Motor neuron (in vitro differentiated cells): ENCODE data around the gene NR2F1-AS1. TPM values are rescaled to one million over a fixed set of nuclear protein-coding genes. Genes with fewer than 3 reads are reported as not detected.

Experiments
- ATAC-seq, 8 experiments: fragments of 200-7000 bp; cut with Tn5 transposase; replicated peaks in 6 of 8; 2 replicates each; pipeline ENCODE4 v1.8.0; 2021; ENCODE audit warnings: mild to moderate bottlenecking in 8 of 8, moderate library complexity in 8 of 8
- H3K27ac ChIP-seq, 2 donors: fragments of 250-450 bp; sonication (Bioruptor Pico); 2 replicates each; pipeline ENCODE4 v1.9.0; 2021; ENCODE audit warnings: antibody characterized with exemption in 2 of 2, mild to moderate bottlenecking in 2 of 2, moderate library complexity in 1 of 2
- H3K4me1 ChIP-seq, 2 donors: fragments of 250-450 bp; sonication (Bioruptor Pico); replicated peaks in 1 of 2; 2 replicates each; pipeline ENCODE4 v1.6.1; 2021; ENCODE audit warnings: antibody characterized with exemption in 2 of 2, mild to moderate bottlenecking in 2 of 2, moderate library complexity in 1 of 2
- H3K4me3 ChIP-seq, 5 donors: fragments of 250-450 bp; sonication (Bioruptor Pico); 2 replicates each; pipeline ENCODE4 v1.9.0; 2021; ENCODE audit warnings: antibody characterized with exemption in 5 of 5, mild to moderate bottlenecking in 5 of 5, moderate library complexity in 4 of 5
- WGBS, 10 experiments: fragments of 450-650 bp; shearing (Covaris generic); methylation state at CpG; one replicate each; pipeline ENCODE4 v1.0.0; 2022; 5-methylcytosine and 5-hydroxymethylcytosine counted together
- in situ Hi-C, 9 experiments: fragments of 400-800 bp; cut with MboI; loops; one replicate each; pipeline ENCODE4 v1.15.0; 2021; ENCODE audit warnings: low sequenced_read_pairs in 9 of 9, low pct_unique_long_range_greater_than_20kb in 2 of 9; ENCODE audit not compliant: unreplicated experiment in 9 of 9
- total RNA-seq, 8 experiments: library from RNA; unstranded; fragments of 300-600 nt; gene quantifications; 2 replicates each; pipeline versions ENCODE4 v1.2.3 to v1.2.4, GENCODE V29; 2022

The NR2F1-AS1 gene
- total RNA-seq, 8 experiments from 2014 or later = 2.7 to 62.0 (median 51.1) TPM

DNA sequence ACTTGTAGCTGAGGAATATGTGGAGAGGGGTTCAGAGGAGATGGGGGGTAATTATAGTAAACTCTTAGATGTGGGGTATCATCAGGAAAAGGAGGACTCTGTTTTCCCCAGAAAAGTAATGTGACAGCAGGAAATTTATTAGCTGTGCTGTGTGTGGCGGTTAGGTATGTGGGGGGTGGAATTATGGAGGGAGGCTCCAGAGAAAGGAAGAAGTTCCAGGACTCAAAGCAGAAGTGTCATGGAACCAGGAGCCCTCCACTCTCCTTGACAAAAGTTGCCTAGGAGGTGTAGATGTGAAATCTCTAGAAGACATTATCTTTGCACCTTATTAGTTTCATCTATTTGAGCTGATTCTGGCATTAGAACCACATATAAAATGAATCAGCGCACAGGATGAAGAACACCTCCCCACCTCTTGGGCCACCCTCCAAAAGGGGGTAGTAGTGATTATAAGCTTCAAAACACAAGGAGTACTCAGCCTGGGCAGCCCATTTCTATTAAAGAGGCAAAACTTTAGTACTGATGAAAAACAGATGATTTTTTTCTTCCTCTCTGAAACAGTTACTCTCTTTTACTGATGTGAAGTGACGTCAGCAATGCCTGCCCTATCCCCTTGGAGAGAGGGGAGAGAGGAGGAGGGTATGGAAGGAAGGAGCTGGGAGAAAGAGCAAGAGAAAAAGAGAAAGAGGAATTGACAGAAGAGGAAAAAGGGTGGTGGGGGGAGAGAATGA lies 20.2 kb upstream of the NR2F1-AS1 start:
- H3K27ac ChIP-seq = peak overlapping the region; percentile 78 to 81
- ATAC-seq = peak in 5 of 8 experiments; percentile 8 to 29 (median 9)
- peaks cover 69 to 78% of the 10 kb centered on the region in 2 donors for H3K4me1 ChIP-seq
- WGBS, 10 experiments = 0 to 83% (median 42%) methylated on average over 1 to 3 of the region's 3 CpGs; no CpG with 5 or more reads in 1 of the 10 experiments
- H3K4me3 ChIP-seq = peak overlapping the region; percentile 23 to 48 (median 27)
- in situ Hi-C loops = loop anchor here in 8 of 9 experiments (25.0 kb wide), 5 partner anchors 186 to 1261 kb away; no protein-coding TSS in a partner anchor

DNA sequence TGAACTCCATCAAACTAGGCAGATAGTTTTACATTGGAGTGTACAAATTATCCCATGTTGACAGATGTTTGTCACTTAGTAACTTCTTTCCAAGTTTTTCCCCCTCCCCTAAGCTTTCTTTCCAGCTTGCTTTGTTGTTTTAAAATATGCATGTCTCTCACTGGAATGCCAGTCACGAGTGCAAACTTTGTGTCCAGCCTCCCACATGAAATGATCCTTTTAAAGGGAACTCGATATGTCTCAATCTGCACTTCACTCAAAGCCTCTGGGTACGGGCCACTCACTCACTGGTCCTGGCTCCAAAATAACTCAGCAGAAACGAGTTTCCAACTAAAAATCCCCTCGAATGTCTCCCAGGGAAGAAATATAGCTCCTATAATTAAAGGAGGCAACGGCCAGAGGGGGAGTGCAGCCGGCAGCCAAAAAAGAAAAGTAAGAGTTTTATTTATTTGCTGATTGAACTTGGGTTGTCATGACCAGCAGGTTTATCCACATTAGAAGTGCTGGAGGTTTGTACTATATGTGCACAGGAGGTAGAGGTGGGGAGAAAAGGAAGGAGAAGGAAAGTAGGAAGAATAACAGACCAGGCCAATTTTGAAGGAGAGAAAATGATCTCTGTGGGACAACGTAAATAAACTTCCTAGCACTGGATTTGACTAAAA lies 19.5 kb upstream of the NR2F1-AS1 start:
- Histone ChIP-seq H3K4me1 (peaks cover 62 to 71% of the 10 kb centered on the region in 2 donors), H3K27ac (peak overlapping the region; percentile 61 to 81), H3K4me3 (peak overlapping the region; percentile 23 to 48 (median 27))
- ATAC-seq = peak in 1 of 8 experiments; percentile 78
- in situ Hi-C loops = loop anchor here in 8 of 9 experiments (25.0 kb wide), 5 partner anchors 187 to 1262 kb away; no protein-coding TSS in a partner anchor
- 7 to 52% (median 21%) methylated on average over 2 to 8 of the region's 8 CpGs for WGBS, 10 experiments

DNA sequence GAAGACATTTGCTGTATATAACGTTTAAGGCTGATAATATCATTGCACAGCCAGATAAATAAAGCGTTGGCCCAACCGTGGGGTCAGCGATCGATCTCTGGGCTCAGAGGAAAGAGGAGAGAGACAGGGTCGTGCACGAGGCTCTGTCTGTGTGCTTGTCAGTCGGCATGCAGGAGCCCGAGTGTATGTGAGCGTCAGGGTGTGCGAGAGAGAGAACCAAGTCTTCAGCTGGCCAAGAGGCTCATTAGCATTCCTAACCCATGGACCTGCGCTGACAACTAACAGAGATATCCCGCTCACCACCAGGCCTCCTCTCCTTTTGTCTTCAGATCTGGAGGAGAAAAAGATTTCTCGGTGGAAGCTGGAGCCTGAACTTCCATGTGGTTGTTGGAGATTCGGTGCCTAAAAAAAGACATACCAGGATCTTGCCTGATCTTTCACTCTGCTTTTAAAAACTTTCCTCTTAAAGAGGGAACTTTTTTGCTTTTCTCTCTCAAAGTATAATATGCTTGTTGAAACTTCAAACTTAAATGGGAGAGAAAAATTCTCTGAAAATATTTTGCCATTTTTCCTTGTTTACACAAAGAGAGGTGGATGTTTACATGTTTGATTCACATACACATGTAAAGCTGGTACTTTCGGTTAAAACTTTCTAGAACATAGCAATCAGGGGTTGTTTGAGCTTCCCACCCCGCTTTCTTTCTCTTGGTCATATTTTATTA lies 18.5 kb upstream of the NR2F1-AS1 start:
- WGBS, 10 experiments = 0 to 72% (median 28%) methylated on average over 2 to 15 of the region's 17 CpGs
- Histone ChIP-seq H3K27ac (peak overlapping the region; percentile 66 to 81), H3K4me3 (peak overlapping the region; percentile 8 to 48 (median 18)), H3K4me1 (peaks cover 62 to 66% of the 10 kb centered on the region in 2 donors)
- in situ Hi-C loops = loop anchor here (25.0 kb wide), 10 partner anchors 188 to 1288 kb away; no protein-coding TSS in a partner anchor
- ATAC-seq = peak in 5 of 8 experiments; percentile 50 to 69 (median 62)

GRCh38 chr5:93599001-93599379 lies 18.0 kb upstream of the NR2F1-AS1 start:
- H3K4me1 ChIP-seq = peaks cover 62 to 72% of the 10 kb centered on the region in 2 donors
- peak overlapping the region; percentile 8 to 48 (median 18) for H3K4me3 ChIP-seq
- 0 to 86% (median 8%) methylated on average over 1 to 5 of the region's 5 CpGs; no CpG with 5 or more reads in 1 of the 10 experiments for WGBS, 10 experiments
- peak in 5 of 8 experiments; percentile 13 to 45 (median 38) for ATAC-seq
- H3K27ac ChIP-seq = peak overlapping the region; percentile 66 to 81
- in situ Hi-C loops = loop anchor here in 8 of 9 experiments (25.0 kb wide), 7 partner anchors 288 to 1288 kb away; no protein-coding TSS in a partner anchor

- WGBS, 10 experiments = 16 to 54% (median 39%) methylated on average over 3 to 16 of the region's 28 CpGs; no CpG with 5 or more reads in 4 of the 10 experiments
- ATAC-seq = peak in 6 of 8 experiments; percentile 37 to 63 (median 56)
- in situ Hi-C loops = loop anchor here in 8 of 9 experiments (25.0 kb wide), 7 partner anchors 289 to 1289 kb away; no protein-coding TSS in a partner anchor
Observed at GRCh38 chr5:93598091-93599000, 17.3 kb upstream of the NR2F1-AS1 start.

GRCh38 chr5:93596676-93597490 lies 15.9 kb upstream of the NR2F1-AS1 start:
- Histone ChIP-seq H3K4me1 (peaks cover 63 to 71% of the 10 kb centered on the region in 2 donors), H3K27ac (peak overlapping the region in 1 of 2 donors; percentile 17), H3K4me3 (no peak overlapping the region)
- in situ Hi-C loops = loop anchor here in 8 of 9 experiments (25.0 kb wide), 7 partner anchors 290 to 1290 kb away; no protein-coding TSS in a partner anchor
- 8 to 90% (median 83%) methylated on average over 3 to 11 of the region's 40 CpGs; no CpG with 5 or more reads in 5 of the 10 experiments for WGBS, 10 experiments
- ATAC-seq = peak in 1 of 8 experiments; percentile 8

More at GRCh38 chr5:93598091-93599000, 17.3 kb upstream of the NR2F1-AS1 start:
- Histone ChIP-seq H3K4me3 (peak overlapping the region; percentile 8 to 48 (median 18)), H3K4me1 (peaks cover 62 to 73% of the 10 kb centered on the region in 2 donors), H3K27ac (peak overlapping the region; percentile 66 to 81)

- in situ Hi-C loops = loop anchor here in 8 of 9 experiments (25.0 kb wide), 7 partner anchors 291 to 1291 kb away; no protein-coding TSS in a partner anchor
- H3K27ac ChIP-seq = no peak overlapping the region
- 62 to 88% (median 67%) methylated on average over 2 to 5 of the region's 14 CpGs; no CpG with 5 or more reads in 7 of the 10 experiments for WGBS, 10 experiments
- ATAC-seq = no peak
- H3K4me3 ChIP-seq = no peak overlapping the region
- H3K4me1 ChIP-seq = peaks cover 63 to 73% of the 10 kb centered on the region in 2 donors
Observed at GRCh38 chr5:93596310-93596675, 15.3 kb upstream of the NR2F1-AS1 start.

GRCh38 chr5:93595420-93596147 lies 14.6 kb upstream of the NR2F1-AS1 start:
- in situ Hi-C loops = loop anchor here in 8 of 9 experiments (25.0 kb wide), 7 partner anchors 292 to 1292 kb away; no protein-coding TSS in a partner anchor
- Histone ChIP-seq H3K27ac (no peak overlapping the region), H3K4me1 (peaks cover 61 to 72% of the 10 kb centered on the region in 2 donors), H3K4me3 (no peak overlapping the region)
- no peak for ATAC-seq
- WGBS, 10 experiments = 40 to 94% (median 80%) methylated on average over 1 to 9 of the region's 29 CpGs; no CpG with 5 or more reads in 5 of the 10 experiments

GRCh38 chr5:93594591-93595419 lies 13.8 kb upstream of the NR2F1-AS1 start:
- ATAC-seq = no peak

More at GRCh38 chr5:93594591-93595419, 13.8 kb upstream of the NR2F1-AS1 start:
- in situ Hi-C loops = loop anchor here in 8 of 9 experiments (25.0 kb wide), 7 partner anchors 292 to 1292 kb away; no protein-coding TSS in a partner anchor
- Histone ChIP-seq H3K27ac (no peak overlapping the region), H3K4me3 (no peak overlapping the region), H3K4me1 (peaks cover 65 to 70% of the 10 kb centered on the region in 2 donors)
- 44 to 100% (median 81%) methylated on average over 1 to 12 of the region's 37 CpGs for WGBS, 10 experiments
